Stimulated activated CD4-positive, alpha-beta T cell treated with anti-CD3 and anti-CD28 coated beads, Interleukin-4, amount 100 ng/mL, for 24 hours (primary cell): ENCODE data around the gene TGFB2.

Experiments used
- DNase-seq: peaks from one replicate; pipeline ENCODE4 v3.0.0-alpha.2; 2020

TGFB2 gene

DNA sequence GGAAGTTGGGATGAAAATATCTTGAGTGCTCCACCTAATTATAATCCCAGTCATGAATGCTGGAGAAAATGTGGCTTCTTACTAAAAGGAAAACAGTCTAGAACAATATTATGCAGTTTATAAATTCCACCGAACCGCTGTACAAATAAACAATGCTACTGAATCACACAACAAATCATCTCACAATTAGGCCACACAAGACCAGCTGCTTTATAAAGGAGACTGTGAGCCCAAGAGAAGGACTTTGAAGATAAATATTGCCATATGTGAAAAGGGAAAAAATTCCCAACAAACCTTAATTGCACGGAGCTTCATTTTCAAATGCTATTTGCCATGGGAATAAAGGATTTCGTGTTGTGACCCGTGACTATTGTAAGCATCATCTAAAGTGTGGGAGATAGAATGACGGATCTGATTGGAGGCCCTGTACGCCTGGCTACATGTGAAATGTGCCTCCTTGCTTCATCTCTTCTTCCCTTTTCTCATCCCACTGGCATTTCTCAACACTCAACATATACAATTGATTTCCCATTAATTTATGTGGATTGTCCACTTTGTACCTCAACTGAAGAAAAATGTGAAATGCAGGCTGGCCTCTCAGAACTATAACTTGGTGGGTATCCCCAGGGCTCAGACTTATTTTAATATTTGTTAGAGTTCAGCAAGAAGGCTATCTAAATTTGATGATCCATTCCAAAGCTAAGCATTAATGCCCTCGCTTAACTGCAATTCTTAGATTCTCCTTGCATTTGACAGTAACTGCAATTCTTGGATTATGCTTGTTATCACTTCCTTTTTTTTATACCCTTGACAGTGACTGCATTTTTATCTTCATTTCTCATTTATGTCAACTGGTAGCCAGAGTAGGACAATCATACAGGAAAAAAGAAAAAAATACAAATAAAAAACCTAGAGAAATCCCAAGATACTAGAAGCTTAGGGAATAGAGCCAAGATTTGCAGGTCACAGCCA is 122.3 kb downstream of the TGFB2 start:
- DNase-seq = no peak

DNA sequence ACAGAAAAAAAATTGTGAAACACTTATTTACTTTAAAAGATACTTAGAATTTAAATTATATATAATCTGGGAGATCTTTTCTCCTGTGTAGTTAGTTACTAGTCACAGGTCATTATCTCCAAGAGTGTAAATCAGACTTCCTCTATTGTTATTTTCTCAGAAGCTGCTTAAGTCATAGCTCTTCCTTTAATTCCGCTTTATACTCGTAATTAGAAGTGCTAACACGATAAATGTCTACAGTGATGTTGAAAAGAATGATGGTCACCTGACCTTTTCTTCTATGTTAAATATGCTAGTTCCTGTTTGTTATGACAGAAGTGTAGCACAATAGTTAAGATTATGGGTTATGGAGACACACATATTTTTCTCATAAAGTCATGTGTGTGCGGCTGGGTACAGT is 123.6 kb downstream of the TGFB2 start:
- DNase-seq = no peak

DNA sequence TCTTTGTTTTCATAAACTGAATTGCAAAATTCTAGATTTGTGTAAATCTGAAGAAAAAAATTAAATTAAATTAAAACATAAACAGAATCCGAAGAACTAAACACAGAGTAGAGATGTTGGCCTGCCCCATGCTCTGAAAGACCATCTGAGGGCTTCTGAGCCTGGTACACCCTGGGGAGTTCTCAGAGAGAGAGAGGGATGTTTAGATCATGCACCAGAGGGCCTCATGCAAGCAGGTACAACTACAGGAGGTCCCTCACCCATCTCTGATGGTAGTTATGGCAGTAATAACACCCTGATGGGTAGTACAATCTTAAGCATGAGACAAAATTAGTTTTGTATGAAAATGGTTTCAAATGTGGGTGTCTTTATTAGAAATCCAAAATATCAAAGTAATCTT is 127.7 kb downstream of the TGFB2 start:
- DNase-seq = no peak

DNA sequence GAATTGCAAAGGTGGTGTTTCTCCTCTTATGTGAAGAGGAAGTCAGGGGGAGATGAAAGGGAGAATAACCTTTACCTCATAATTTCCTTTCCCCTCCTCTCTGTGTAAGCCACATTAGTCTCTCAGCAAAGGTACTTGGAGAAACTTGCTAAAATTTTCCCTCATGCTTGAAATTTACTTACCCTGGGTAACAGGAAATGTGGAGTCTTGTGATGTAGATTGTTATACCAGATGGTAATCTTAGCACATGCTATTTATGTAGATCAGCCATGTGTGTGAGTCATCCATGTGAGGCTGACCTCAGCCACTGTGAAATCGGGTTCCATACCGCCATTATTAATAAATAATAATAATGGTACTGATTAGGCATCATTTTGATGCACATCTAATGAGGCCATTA is 128.4 kb downstream of the TGFB2 start:
- DNase-seq = no peak

- no peak for DNase-seq
Observed at GRCh38 chr1:218474128-218474527, 129.0 kb downstream of the TGFB2 start.

GRCh38 chr1:218475275-218475674 is 130.1 kb downstream of the TGFB2 start:
- no peak for DNase-seq

DNA sequence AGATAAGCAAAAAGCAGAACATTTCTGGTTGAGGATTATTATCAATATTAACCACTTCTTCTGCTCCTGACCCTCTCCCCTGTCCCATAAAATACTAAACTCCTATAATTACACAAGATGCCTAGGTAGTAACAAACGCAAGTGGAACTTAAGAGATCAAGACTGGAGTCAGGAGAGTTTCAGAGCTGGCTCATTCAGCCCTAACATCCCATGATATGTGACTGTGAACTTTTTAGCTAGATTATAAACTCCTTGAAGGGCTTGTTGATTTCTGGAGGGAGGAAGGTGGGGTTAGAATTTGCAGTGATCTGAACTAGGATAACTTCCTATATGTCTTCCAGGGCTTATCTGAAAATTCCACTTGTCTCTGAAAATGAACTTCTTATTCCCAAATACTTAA is 130.6 kb downstream of the TGFB2 start:
- DNase-seq = no peak

- no peak for DNase-seq
Observed at GRCh38 chr1:218476385-218476784, 131.2 kb downstream of the TGFB2 start.

- no peak for DNase-seq
Observed at GRCh38 chr1:218478336-218478735, 133.2 kb downstream of the TGFB2 start.

GRCh38 chr1:218479436-218480115 is 134.4 kb downstream of the TGFB2 start:
- no peak for DNase-seq

- DNase-seq = no peak
Observed at GRCh38 chr1:218480137-218480536, 135.0 kb downstream of the TGFB2 start.

DNA sequence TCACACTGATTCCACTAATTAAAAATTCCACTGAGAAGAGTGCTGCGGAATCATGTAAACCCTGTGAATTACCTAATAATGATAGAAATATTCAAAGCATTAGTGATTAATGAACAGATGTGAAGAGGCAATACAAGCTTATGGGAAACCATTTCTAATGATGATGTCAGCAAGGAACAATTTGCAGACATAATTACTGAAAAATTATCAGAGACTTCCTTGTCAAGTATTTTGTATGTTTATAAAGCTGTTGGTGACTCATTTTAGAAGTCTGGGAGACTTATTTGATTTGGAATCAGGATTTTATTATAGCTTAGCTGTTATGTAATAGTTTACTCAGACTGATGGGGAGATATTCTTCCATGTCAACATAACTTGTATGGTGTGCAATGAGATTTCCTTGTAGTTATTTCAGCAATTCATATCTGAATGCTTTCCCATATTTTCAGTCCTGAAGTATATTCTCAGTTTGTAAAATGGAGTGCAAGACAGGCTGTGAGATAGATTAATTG is 135.5 kb downstream of the TGFB2 start:
- no peak for DNase-seq

DNA sequence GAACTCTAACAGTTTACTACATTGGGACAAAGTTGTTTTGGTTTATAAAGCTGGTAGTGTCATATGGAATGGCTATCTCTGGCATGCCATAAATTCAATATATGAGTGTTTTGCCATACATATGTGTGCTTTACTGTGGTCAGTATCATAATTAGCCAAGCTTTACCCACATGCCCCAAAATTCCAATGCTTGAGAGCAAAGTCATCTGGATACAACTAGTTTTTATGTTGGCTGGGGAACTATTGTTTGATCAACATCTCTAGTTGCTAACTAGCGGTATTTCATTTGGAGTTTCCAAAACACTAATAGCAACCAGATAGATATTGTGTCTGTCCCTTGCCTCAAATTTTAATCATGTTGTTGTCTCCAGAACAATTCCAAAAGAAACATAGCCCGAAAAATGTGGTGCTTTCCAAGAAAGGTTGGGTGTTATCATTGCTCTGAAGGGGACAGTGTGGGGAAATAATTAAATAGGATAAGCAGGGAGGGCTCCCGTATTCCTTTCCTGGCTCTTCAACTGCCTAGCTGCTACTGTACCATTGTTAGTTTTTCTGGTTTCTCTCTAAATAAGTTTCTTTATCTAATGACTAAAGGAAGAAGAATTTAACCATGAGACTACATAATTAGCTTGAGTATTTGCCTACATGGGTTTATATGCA is 136.1 kb downstream of the TGFB2 start:
- DNase-seq = no peak

GRCh38 chr1:218482683-218483082 is 137.5 kb downstream of the TGFB2 start:
- DNase-seq = no peak

GRCh38 chr1:218485241-218485928 is 140.2 kb downstream of the TGFB2 start:
- no peak for DNase-seq

DNA sequence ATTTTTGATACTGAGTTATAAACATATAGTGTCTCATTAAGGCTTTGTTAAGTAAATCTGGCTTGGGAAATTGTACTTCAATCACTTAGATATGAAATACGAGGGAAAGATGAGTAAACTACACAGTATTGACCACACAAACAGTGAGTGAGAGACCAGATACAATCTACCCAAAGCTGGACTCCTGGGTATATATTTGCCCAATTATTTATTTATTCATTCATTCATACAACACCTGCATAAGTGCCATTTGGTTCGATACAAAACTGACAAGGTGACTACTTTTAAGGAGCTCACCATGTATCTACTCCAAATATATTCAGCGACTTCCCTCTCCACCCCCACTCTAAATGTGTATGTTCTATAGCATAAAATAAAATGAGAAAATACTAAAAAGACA is 143.4 kb downstream of the TGFB2 start:
- no peak for DNase-seq

- DNase-seq = no peak
Observed at GRCh38 chr1:218488986-218489385, 143.8 kb downstream of the TGFB2 start.

GRCh38 chr1:218490406-218490922 is 145.3 kb downstream of the TGFB2 start:
- no peak for DNase-seq

GRCh38 chr1:218492874-218493273 is 147.7 kb downstream of the TGFB2 start:
- DNase-seq = no peak

GRCh38 chr1:218493986-218494385 is 148.8 kb downstream of the TGFB2 start:
- no peak for DNase-seq
